Pancreas (tissue), 10 donors: Measurements from ENCODE around the gene TAF8. TPM values are rescaled to one million over a fixed set of nuclear protein-coding genes. Genes with fewer than 3 reads are reported as not detected.
A peak's percentile ranks its signal among the peaks of the same experiment; 100 is the strongest.
"Not testable (repeated sequence)": the region's sequence is repeated elsewhere in the genome, so short reads cannot be mapped to it uniquely, and the experiment has no call there.

Experiments used
- ATAC-seq, 4 donors: fragments of 200-7000 bp; cut with Tn5 transposase; one replicate each; pipeline versions ENCODE4 v1.8.0 to v1.9.1; 2020; ENCODE audit warnings: mild to moderate bottlenecking in 4 of 4, moderate library complexity in 4 of 4
- DNase-seq, 6 donors: peaks; one replicate each; pipeline ENCODE4 v3.0.0-alpha.2; 2020
- FAIRE-seq: peaks from 2 replicates; lab custom pipeline; 2012; peaks lifted over from hg19 to GRCh38; lab: Jason Lieb, UNC
- H3K27ac ChIP-seq, 4 donors: fragments of 200-600 bp; sonication (generic); 1 replicate in 3 of 4; 2 replicates in 1 of 4; pipeline versions ENCODE4 v1.5.0 to v1.8.0; 2020
- H3K27me3 ChIP-seq, 4 donors: fragments of 200-600 bp; one replicate each; pipeline ENCODE4 v1.8.0; 2021
- H3K36me3 ChIP-seq, 3 donors: fragments of 200-600 bp; sonication (generic) in 1 of 3; one replicate each; pipeline versions ENCODE4 v1.5.0 to v1.8.0; 2020 to 2021
- H3K4me1 ChIP-seq, 3 donors: fragments of 200-600 bp; one replicate each; pipeline ENCODE4 v1.8.0; 2021
- H3K4me3 ChIP-seq, 4 donors: fragments of 200-600 bp; sonication (generic) in 2 of 4; one replicate each; pipeline versions ENCODE4 v1.5.0 to v1.8.0; 2020 to 2021
- H3K9me3 ChIP-seq, 4 donors: fragments of 200-600 bp; one replicate each; pipeline ENCODE4 v1.8.0; 2021
- WGBS, 2 donors: extraction: QIAGEN DNeasy Blood & Tissue Kit; methylation state at CpG; one replicate each; pipeline ENCODE4 v1.1.7; 2013; 5-methylcytosine and 5-hydroxymethylcytosine counted together
- intact Hi-C, 3 donors: fragments of 100-400 bp; cut with DNase I; formaldehyde crosslinking; loops; one replicate each; pipeline versions ENCODE4 v1.11.1 to v1.14.2; 2022
- polyA plus RNA-seq, 2 donors: library from polyadenylated mRNA; stranded (reverse); fragments of 200-250 nt; gene quantifications; one replicate each; pipeline ENCODE4 v1.2.3, GENCODE V29; 2013
- total RNA-seq, 6 donors: library from RNA; stranded (reverse); fragmentation: NEBNext Ultra II Directional in 4 of 6; extraction: Animal tissue kit (Norgen Biotek cat#: 25700) in 4 of 6; gene quantifications; one replicate each; pipeline versions ENCODE4 v1.2.1 to v1.2.4, GENCODE V29; 2021 to 2023
- TF ChIP-seq, protein P1 (sequence below), 4 donors: fragments of 200-600 bp; sonication (generic) in 3 of 4; IDR thresholded peaks; one replicate each; pipeline versions ENCODE4 v1.5.0 to v1.8.0; 2021; ENCODE audit warnings: antibody characterized with exemption in 4 of 4
- donor health status: healthy with polysubstance abuse.
- donor health status: DM: no; HTN: no; CAD: no; lungs with moderate emphysema.
- donor health status: DM: no; HTN: no; CAD: no.
- donor health status: control.
- donor health status: control.
- donor health status: Bipolar disorder and iron deficiency.
- donor health status: DM: yes; HTN: yes; CAD: no.
- donor health status: DM: no; HTN: no; CAD: no.
- donor health status: DM: no; HTN: no; CAD: no.
- donor health status: DM: yes; HTN: yes; CAD: no.

TAF8 gene, protein sequence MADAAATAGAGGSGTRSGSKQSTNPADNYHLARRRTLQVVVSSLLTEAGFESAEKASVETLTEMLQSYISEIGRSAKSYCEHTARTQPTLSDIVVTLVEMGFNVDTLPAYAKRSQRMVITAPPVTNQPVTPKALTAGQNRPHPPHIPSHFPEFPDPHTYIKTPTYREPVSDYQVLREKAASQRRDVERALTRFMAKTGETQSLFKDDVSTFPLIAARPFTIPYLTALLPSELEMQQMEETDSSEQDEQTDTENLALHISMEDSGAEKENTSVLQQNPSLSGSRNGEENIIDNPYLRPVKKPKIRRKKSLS
- total RNA-seq, result 10 to 100 TPM in 3 of 6 donors, 1 to 10 TPM in 3; 7.5 to 16.8 (median 9.8) TPM
- 1 to 10 TPM; 4.8 to 7.8 TPM for polyA plus RNA-seq

DNA sequence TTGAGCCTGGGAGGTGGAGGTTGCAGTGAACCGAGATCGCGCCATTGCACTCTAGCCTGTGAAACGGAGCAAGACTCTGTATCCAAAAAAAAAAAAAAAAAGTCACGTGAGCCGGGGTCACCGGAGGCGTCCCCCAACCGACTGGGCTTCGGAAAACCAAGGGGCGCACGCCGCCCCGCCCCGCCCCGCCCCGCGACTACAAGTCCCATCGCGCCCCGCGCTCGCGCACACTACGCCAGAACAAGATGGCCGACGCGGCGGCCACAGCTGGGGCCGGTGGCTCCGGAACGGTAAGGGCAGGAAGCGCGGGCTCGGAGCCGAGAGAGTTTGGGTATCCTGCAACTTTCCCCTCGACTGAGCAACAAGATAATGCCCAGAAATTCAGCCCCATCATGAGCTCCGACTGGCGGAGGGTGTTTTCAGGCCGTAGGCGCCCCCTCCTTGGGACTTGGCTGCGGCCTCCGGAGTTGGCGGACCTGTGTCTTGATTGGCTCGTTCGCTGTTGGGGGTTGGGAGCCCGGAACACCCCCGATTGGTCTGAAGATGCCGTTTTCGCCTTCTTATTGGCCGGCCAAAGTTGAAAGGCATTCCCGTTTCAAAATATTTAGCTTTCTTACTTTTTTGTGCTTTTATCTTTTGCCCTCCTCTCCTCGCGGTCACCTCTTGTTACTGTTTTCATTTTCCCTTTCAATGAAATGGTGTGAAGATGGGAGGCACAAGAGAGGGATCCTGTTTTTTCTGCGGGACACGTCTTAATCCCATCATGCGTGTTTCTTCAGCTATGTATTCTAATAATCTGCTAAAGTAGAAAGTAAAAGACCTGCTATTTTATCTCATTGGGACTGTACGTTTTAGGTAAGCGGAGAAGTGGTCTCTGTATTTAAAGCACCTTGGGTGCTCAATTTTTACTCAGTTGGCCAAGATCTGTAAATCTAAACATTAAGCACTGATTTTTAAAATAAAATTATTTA, at the start of gene TAF8:
Gene TAF8 (plus strand): TSS at position 228 of the 971 bp plus-strand sequence. CDS start 18 bp downstream, at position 246.
- peak within 1 kb of the TSS; percentile 56 to 64 (median 59) for H3K4me3 ChIP-seq
- peaks cover 0 to 14% (median 5%) of the 10 kb centered on the region in 3 donors for H3K36me3 ChIP-seq
- intact Hi-C loops, result no loop called here
- no peak for FAIRE-seq
- ATAC-seq, result peak; percentile 77 to 89 (median 84)
- peaks cover 0 to 27% (median 7%) of the 10 kb centered on the region in 3 donors for H3K4me1 ChIP-seq
- H3K27me3 ChIP-seq, result no peaks in the 10 kb centered on the region
- no peaks in the 10 kb centered on the region for H3K9me3 ChIP-seq
- H3K27ac ChIP-seq, result peak within 1 kb of the TSS; percentile 82 to 94 (median 88)
- peak; percentile 88 to 95 (median 90) for DNase-seq
- 1% methylated on average over 53 to 59 of the region's 59 CpGs for WGBS, 2 donors
- TF ChIP-seq, protein P1, sequence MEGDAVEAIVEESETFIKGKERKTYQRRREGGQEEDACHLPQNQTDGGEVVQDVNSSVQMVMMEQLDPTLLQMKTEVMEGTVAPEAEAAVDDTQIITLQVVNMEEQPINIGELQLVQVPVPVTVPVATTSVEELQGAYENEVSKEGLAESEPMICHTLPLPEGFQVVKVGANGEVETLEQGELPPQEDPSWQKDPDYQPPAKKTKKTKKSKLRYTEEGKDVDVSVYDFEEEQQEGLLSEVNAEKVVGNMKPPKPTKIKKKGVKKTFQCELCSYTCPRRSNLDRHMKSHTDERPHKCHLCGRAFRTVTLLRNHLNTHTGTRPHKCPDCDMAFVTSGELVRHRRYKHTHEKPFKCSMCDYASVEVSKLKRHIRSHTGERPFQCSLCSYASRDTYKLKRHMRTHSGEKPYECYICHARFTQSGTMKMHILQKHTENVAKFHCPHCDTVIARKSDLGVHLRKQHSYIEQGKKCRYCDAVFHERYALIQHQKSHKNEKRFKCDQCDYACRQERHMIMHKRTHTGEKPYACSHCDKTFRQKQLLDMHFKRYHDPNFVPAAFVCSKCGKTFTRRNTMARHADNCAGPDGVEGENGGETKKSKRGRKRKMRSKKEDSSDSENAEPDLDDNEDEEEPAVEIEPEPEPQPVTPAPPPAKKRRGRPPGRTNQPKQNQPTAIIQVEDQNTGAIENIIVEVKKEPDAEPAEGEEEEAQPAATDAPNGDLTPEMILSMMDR (IDR thresholded peaks at IDR 0.05), result no peak

DNA sequence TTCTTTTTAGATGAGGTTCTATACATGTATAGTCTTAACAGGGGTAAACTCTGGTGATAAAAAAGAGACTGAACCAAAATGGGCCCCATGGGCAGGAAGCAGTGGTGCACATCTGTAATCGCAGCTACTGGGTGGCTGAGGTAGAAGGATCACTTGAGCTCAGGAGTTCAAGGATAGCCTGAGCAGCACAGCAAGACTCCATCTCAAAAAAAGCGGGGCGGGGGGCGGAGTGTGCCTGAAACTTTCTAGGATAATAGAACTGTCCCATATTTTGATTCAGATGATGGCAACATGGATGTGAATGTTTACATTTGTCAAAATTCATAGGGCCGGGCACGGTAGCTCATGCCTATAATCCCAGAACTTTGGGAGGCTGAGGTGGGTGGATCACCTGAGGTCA, 48.8 kb upstream of the TAF8 start:
- no peaks in the 10 kb centered on the region for H3K9me3 ChIP-seq
- no peak overlapping the region for H3K27ac ChIP-seq
- TF ChIP-seq, protein P1 (IDR thresholded peaks at IDR 0.05), result no peak
- no peak for FAIRE-seq
- no peak for ATAC-seq
- no peak for DNase-seq
- WGBS, 2 donors, result 97 to 98% methylated on average over 6 of the region's 6 CpGs
- H3K27me3 ChIP-seq, result no peaks in the 10 kb centered on the region
- intact Hi-C loops, result no loop called here
- H3K4me3 ChIP-seq, result no peak overlapping the region
- H3K4me1 ChIP-seq, result no peaks in the 10 kb centered on the region
- no peaks in the 10 kb centered on the region for H3K36me3 ChIP-seq

DNA sequence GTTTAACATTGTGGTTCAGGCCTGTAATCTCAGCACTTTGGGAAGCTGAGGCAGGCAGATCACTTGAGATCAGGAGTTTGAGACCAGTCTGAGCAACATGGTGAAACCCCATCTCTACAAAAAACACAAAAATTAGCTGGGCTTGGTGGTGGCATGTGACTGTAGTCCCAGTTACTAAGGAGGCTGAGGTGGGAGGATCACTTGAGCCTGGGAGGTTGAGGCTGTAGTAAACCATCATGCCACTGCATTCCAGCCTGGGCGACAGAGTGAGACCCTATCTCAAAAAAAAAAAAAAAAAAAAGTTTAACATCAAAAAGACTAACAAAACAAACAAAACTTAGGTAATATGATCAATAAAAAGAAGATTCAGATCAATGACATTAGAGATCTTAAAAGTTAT, 46.7 kb upstream of the TAF8 start:
- H3K9me3 ChIP-seq, DNase-seq, ATAC-seq, H3K27me3 ChIP-seq, intact Hi-C loops, H3K4me1 ChIP-seq, H3K4me3 ChIP-seq, H3K27ac ChIP-seq, H3K36me3 ChIP-seq, FAIRE-seq: not testable (repeated sequence)
- 80 to 100% methylated on average over 1 of the region's 1 CpG for WGBS, 2 donors

DNA sequence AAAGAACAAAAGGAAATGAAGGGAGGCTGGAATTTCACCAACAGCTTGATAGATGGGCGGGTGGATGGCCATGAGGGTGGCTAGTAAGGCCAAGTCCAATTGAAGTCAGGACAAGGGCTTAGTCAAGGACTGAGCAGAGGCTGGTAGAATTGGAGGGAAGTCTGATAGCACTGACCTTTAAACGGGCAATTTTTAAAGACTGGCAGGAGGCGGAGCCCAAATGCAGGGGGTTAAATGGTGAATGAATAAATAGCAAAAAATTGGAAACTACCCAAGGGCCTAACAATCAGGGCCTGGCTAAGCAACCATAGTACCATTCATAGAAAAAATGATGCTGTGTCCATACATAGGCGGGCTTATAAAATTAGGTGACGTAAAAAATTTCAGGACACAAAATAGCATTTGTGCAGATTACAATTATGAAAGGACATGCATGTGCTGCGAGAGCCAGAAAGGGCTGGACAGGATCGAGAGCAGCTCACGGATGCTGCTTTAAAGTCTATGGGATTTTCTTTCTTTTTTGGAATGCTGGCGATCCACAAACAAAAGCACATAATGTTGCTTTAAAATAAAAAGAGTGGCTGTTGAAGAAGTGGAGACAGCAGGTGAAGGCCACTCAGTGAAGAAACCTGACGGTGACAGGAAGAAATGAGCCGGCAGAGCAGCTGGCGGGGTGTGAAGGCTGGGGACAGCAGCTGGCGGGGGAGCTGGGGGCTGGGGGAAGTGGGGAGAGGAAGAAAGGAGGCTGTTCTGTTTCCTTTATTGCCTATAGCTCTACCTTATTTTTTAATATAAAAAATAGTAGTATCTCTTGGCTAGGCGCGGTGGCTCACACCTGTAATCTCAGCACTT, 42.8 kb upstream of the TAF8 start:
- Histone ChIP-seq H3K4me3 (no peak overlapping the region), H3K4me1 (no peaks in the 10 kb centered on the region), H3K36me3 (no peaks in the 10 kb centered on the region), H3K9me3 (no peaks in the 10 kb centered on the region), H3K27me3 (no peaks in the 10 kb centered on the region), H3K27ac (no peak overlapping the region)
- intact Hi-C loops, result no loop called here
- DNase-seq (no peak), ATAC-seq (peak in 1 of 4 donors; percentile 47), FAIRE-seq (no peak)
- TF ChIP-seq, protein P1 (IDR thresholded peaks at IDR 0.05), result no peak
- 71 to 79% methylated on average over 15 of the region's 15 CpGs for WGBS, 2 donors

DNA sequence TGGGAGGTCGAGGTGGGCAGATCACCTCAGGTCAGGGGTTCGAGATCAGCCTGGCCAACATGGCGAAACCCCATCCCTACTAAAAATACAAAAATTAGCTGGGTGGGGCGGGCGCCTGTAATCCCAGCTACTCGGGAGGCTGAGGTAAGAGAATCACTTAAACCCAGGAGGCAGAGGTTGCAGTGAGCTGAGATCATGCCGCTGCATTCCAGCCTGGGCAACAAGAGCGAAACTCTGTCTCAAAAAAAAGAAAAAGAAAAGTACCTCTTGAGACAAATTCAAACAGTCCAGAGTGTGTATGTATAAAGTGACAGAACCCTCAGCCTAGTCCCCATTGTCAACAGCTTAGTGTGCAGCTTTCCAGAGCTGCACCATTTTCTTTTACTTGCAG, 42.2 kb upstream of the TAF8 start:
- H3K4me1 ChIP-seq, ATAC-seq, intact Hi-C loops, H3K9me3 ChIP-seq, H3K4me3 ChIP-seq, H3K27ac ChIP-seq, H3K36me3 ChIP-seq, DNase-seq, H3K27me3 ChIP-seq, FAIRE-seq: not testable (repeated sequence)
- 89 to 92% methylated on average over 8 of the region's 8 CpGs for WGBS, 2 donors
